ENCODE measurements around the gene C1orf94.

The C1orf94 gene

DNA sequence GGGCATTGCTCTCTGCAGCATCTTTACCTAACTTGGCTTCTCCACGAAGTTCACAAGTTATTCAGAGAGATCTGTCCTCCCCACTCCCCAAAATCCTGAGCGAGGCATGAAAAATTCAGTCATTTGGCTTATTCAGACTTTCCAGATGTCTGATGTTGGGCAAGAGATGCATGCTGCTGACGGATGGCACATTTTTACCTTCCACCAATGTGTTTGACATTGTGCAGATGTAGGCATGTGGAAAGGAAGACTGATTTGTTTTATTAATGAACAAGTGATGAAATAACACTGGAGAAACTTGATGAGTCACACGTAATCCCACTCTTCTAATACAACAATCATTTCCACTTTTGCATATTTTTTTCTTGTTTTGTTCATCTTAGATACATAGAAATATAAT, 86.7 kb downstream of the C1orf94 start:
- H3K4me2 ChIP-seq (ENCODE audit: low read depth, low read length, poor library complexity, severe bottlenecking): no peak overlapping the region
- no peaks in the 10 kb centered on the region for H3K9me3 ChIP-seq (ENCODE audit: insufficient read depth, low read length)
- H2AFZ ChIP-seq (ENCODE audit: low read depth, low read length, severe bottlenecking): no peak overlapping the region
- H3K9me2 ChIP-seq (replicated peaks; ENCODE audit: insufficient read depth, low read length): no peaks in the 10 kb centered on the region
- no peaks in the 10 kb centered on the region for H3K27me3 ChIP-seq (ENCODE audit: low read length)
- H3K79me2 ChIP-seq (ENCODE audit: insufficient read depth, low read length): no peaks in the 10 kb centered on the region
- TF ChIP-seq, protein P1, sequence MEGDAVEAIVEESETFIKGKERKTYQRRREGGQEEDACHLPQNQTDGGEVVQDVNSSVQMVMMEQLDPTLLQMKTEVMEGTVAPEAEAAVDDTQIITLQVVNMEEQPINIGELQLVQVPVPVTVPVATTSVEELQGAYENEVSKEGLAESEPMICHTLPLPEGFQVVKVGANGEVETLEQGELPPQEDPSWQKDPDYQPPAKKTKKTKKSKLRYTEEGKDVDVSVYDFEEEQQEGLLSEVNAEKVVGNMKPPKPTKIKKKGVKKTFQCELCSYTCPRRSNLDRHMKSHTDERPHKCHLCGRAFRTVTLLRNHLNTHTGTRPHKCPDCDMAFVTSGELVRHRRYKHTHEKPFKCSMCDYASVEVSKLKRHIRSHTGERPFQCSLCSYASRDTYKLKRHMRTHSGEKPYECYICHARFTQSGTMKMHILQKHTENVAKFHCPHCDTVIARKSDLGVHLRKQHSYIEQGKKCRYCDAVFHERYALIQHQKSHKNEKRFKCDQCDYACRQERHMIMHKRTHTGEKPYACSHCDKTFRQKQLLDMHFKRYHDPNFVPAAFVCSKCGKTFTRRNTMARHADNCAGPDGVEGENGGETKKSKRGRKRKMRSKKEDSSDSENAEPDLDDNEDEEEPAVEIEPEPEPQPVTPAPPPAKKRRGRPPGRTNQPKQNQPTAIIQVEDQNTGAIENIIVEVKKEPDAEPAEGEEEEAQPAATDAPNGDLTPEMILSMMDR (IDR thresholded peaks at IDR 0.05; ENCODE audit: insufficient read depth, low read length, poor library complexity, severe bottlenecking): no peak
- no peak for TF ChIP-seq EZH2phosphoT487 (conservative IDR thresholded peaks at IDR 0.05; ENCODE audit: low read length)
- no peak overlapping the region for H3K27ac ChIP-seq (ENCODE audit: low read depth, low read length)
- no peak overlapping the region for H3K4me3 ChIP-seq (ENCODE audit: insufficient read depth, low read length, poor library complexity, severe bottlenecking)
- no peaks in the 10 kb centered on the region for H3F3A ChIP-seq (ENCODE audit: insufficient read depth)
- no peaks in the 10 kb centered on the region for H3K36me3 ChIP-seq (ENCODE audit: low read length)
- no peak overlapping the region for H3K9ac ChIP-seq (ENCODE audit: low read length)
- no peaks in the 10 kb centered on the region for H4K20me1 ChIP-seq (ENCODE audit: low read depth, low read length)

DNA sequence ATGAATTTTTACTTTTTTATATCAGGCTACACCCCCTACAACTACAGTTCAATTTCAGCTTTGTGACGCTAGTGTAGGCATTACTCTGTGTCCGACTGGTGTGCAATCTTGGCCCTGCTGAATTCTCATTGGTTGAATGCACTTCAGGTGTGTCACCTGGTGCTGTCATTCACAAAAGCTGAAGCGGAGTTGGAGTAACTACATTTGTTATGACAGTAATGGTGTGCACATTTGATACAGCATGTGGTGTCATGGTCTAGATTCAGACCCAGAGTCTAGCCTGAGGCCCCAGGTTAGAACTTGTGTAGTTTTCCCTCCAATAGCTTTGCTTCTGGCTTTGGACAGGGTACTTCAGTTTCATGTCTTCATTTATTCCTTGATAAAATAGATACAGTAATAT, 88.7 kb downstream of the C1orf94 start:
- H3K4me2 ChIP-seq (ENCODE audit: low read depth, low read length, poor library complexity, severe bottlenecking): no peak overlapping the region
- H3K4me3 ChIP-seq (ENCODE audit: insufficient read depth, low read length, poor library complexity, severe bottlenecking): no peak overlapping the region
- no peaks in the 10 kb centered on the region for H3K36me3 ChIP-seq (ENCODE audit: low read length)

DNA sequence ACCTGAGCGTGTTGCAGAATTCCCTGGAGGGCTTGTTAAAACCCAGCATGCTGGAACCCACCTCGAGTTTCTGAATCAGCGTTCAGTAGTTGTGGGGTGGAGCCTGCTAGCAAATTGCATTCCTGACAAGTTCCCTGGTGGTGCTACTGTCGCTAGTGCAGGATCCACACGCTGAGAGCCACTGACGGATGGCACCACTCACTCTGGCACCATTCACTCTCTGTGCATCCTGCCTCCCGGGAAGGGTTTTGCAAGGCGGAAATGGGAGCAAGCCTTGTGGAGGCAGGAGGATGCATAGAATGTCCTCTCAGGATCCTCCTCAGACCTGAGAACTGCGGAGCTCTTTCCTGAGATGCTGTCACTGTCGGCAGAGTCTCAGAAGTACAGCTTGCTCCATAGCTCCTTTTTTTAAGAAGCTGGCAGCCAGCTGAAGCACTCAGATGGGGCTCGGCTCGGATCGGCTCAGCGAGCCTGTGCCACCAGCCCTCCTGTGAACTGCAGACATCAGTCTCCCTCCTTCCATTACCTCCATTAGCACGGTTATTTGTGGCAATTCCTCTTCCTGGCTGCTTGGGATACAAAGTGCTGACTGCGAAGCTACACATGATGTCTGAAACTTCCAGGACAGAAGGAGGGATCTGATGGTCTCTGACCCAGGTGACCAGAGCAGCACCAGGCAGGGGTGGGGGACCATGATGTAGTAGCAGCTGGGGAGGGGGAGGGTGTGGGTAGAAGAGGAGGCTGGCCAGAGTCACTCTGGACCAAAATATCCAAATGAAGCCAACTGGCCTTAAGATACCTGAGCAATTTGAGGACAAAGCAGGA, 89.6 kb downstream of the C1orf94 start:
- Histone ChIP-seq H3K4me2 (ENCODE audit: low read depth, low read length, poor library complexity, severe bottlenecking) (no peak overlapping the region), H3K36me3 (ENCODE audit: low read length) (no peaks in the 10 kb centered on the region), H4K20me1 (ENCODE audit: low read depth, low read length) (no peaks in the 10 kb centered on the region), H3K4me3 (ENCODE audit: insufficient read depth, low read length, poor library complexity, severe bottlenecking) (no peak overlapping the region), H3K79me2 (ENCODE audit: insufficient read depth, low read length) (no peaks in the 10 kb centered on the region), H2AFZ (ENCODE audit: low read depth, low read length, severe bottlenecking) (no peak overlapping the region), H3K9ac (ENCODE audit: low read length) (no peak overlapping the region), H3K27ac (ENCODE audit: low read depth, low read length) (no peak overlapping the region), H3K9me2 (replicated peaks; ENCODE audit: insufficient read depth, low read length) (no peaks in the 10 kb centered on the region), H3F3A (ENCODE audit: insufficient read depth) (no peaks in the 10 kb centered on the region), H3K27me3 (ENCODE audit: low read length) (no peaks in the 10 kb centered on the region), H3K9me3 (ENCODE audit: insufficient read depth, low read length) (no peaks in the 10 kb centered on the region)
- TF ChIP-seq, protein P1 (IDR thresholded peaks at IDR 0.05; ENCODE audit: insufficient read depth, low read length, poor library complexity, severe bottlenecking): no peak
- TF ChIP-seq EZH2phosphoT487 (conservative IDR thresholded peaks at IDR 0.05; ENCODE audit: low read length): no peak

More for the DNA sequence above, 88.7 kb downstream of the C1orf94 start:
- Histone ChIP-seq H2AFZ (ENCODE audit: low read depth, low read length, severe bottlenecking) (no peak overlapping the region), H3F3A (ENCODE audit: insufficient read depth) (no peaks in the 10 kb centered on the region), H4K20me1 (ENCODE audit: low read depth, low read length) (no peaks in the 10 kb centered on the region), H3K9ac (ENCODE audit: low read length) (no peak overlapping the region), H3K27ac (ENCODE audit: low read depth, low read length) (no peak overlapping the region), H3K9me3 (ENCODE audit: insufficient read depth, low read length) (no peaks in the 10 kb centered on the region), H3K27me3 (ENCODE audit: low read length) (no peaks in the 10 kb centered on the region), H3K79me2 (ENCODE audit: insufficient read depth, low read length) (no peaks in the 10 kb centered on the region), H3K9me2 (replicated peaks; ENCODE audit: insufficient read depth, low read length) (no peaks in the 10 kb centered on the region)
- no peak for TF ChIP-seq EZH2phosphoT487 (conservative IDR thresholded peaks at IDR 0.05; ENCODE audit: low read length)
- TF ChIP-seq, protein P1 (IDR thresholded peaks at IDR 0.05; ENCODE audit: insufficient read depth, low read length, poor library complexity, severe bottlenecking): no peak
